ENCODE data around the gene CPNE8.

CPNE8 gene

DNA sequence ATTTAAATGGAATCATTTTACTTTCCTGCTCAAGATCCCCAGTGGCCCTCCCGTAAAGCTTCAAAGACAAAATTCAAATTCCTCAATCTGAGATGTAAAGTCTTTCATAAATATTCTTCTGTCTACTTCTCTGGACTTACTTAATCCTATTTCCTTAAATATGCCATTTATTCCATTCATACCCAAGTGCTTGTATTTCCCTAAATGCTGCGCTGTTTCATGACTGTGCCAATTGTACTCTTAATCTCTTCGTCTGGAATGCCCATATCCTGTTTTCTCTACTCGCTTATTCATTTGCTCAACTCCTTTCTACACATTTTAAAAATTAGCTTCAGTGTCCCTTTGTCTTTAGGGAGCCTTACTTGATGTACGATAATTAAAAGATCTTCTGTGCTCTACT, 280.1 kb downstream of the CPNE8 start:
- Histone ChIP-seq H3K27ac (replicated peaks) (no peak overlapping the region), H3K4me3 (replicated peaks; ENCODE audit: insufficient read depth, low read length) (no peak overlapping the region), H3K27me3 (ENCODE audit: insufficient read depth, poor library complexity, severe bottlenecking) (no peaks in the 10 kb centered on the region)
- no peak for TF ChIP-seq GABPA (IDR thresholded peaks at IDR 0.05; ENCODE audit: low read depth)
- no peak for TF ChIP-seq SPI1 (IDR thresholded peaks at IDR 0.05; ENCODE audit: borderline replicate concordance, low read depth)
- no peak for TF ChIP-seq POLR2AphosphoS5 (IDR thresholded peaks at IDR 0.05; ENCODE audit: low read depth)
- TF ChIP-seq, protein P1, sequence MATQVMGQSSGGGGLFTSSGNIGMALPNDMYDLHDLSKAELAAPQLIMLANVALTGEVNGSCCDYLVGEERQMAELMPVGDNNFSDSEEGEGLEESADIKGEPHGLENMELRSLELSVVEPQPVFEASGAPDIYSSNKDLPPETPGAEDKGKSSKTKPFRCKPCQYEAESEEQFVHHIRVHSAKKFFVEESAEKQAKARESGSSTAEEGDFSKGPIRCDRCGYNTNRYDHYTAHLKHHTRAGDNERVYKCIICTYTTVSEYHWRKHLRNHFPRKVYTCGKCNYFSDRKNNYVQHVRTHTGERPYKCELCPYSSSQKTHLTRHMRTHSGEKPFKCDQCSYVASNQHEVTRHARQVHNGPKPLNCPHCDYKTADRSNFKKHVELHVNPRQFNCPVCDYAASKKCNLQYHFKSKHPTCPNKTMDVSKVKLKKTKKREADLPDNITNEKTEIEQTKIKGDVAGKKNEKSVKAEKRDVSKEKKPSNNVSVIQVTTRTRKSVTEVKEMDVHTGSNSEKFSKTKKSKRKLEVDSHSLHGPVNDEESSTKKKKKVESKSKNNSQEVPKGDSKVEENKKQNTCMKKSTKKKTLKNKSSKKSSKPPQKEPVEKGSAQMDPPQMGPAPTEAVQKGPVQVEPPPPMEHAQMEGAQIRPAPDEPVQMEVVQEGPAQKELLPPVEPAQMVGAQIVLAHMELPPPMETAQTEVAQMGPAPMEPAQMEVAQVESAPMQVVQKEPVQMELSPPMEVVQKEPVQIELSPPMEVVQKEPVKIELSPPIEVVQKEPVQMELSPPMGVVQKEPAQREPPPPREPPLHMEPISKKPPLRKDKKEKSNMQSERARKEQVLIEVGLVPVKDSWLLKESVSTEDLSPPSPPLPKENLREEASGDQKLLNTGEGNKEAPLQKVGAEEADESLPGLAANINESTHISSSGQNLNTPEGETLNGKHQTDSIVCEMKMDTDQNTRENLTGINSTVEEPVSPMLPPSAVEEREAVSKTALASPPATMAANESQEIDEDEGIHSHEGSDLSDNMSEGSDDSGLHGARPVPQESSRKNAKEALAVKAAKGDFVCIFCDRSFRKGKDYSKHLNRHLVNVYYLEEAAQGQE (IDR thresholded peaks at IDR 0.05; ENCODE audit: insufficient replicate concordance, low read depth) = no peak
- TF ChIP-seq, protein P2, sequence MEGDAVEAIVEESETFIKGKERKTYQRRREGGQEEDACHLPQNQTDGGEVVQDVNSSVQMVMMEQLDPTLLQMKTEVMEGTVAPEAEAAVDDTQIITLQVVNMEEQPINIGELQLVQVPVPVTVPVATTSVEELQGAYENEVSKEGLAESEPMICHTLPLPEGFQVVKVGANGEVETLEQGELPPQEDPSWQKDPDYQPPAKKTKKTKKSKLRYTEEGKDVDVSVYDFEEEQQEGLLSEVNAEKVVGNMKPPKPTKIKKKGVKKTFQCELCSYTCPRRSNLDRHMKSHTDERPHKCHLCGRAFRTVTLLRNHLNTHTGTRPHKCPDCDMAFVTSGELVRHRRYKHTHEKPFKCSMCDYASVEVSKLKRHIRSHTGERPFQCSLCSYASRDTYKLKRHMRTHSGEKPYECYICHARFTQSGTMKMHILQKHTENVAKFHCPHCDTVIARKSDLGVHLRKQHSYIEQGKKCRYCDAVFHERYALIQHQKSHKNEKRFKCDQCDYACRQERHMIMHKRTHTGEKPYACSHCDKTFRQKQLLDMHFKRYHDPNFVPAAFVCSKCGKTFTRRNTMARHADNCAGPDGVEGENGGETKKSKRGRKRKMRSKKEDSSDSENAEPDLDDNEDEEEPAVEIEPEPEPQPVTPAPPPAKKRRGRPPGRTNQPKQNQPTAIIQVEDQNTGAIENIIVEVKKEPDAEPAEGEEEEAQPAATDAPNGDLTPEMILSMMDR (IDR thresholded peaks at IDR 0.05; ENCODE audit: insufficient read depth, low read length) = no peak
- no peak for DNase-seq (ENCODE audit: low read depth in 1 of 2, low spot score in 1 of 2)

DNA sequence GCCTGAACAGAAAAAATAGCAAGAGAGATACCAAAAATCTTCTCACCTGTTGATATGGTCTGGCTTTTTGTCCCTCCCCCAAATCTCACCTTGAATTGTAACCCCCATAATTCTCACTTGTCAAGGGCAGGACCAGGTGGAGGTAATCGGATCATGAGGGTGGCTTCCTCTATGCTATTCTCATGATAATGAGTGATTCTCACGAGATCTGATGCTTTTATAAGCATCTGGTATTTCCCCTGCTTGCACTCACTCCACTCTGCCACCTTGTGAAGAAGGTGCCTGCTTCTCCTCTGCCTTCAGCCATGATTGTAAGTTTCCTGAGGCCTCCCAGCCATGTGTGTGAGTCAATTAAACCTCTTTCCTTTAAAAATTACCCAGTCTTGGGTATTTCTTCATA, 291.2 kb downstream of the CPNE8 start:
- Histone ChIP-seq H3K27me3 (ENCODE audit: insufficient read depth, poor library complexity, severe bottlenecking) (no peaks in the 10 kb centered on the region), H3K4me3 (replicated peaks; ENCODE audit: insufficient read depth, low read length) (no peak overlapping the region), H3K27ac (replicated peaks) (no peak overlapping the region)
- no peak for DNase-seq (ENCODE audit: low read depth in 1 of 2, low spot score in 1 of 2)
- TF ChIP-seq, protein P2 (IDR thresholded peaks at IDR 0.05; ENCODE audit: insufficient read depth, low read length) = no peak
- TF ChIP-seq SPI1 (IDR thresholded peaks at IDR 0.05; ENCODE audit: borderline replicate concordance, low read depth) = no peak
- TF ChIP-seq, protein P1 (IDR thresholded peaks at IDR 0.05; ENCODE audit: insufficient replicate concordance, low read depth) = no peak
- TF ChIP-seq POLR2AphosphoS5 (IDR thresholded peaks at IDR 0.05; ENCODE audit: low read depth) = no peak
- no peak for TF ChIP-seq GABPA (IDR thresholded peaks at IDR 0.05; ENCODE audit: low read depth)

DNA sequence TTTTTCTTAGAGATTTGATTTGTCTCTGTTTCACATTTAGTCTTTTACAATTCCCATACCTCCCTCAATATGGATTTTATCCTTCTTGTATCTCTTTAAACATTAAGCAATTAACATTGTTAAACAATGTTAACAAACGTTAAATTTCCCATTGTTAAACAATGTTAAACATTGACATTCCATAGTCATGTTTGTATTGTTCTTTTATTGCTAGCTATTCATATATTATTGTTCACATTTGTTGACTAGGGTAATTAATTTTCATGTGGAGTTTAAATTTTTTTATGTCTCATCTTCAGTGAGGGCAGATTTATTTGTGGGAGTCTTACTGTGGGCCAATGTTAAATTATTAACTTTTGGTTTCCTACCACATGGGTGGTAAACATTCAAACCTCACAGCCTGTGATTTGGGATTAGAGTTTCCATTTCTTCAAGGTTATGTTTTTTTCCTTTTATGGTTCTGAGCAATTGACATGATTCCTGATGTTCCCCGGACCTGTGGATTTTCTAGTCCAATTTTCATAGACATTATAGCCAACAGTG, 294.5 kb downstream of the CPNE8 start:
- Histone ChIP-seq H3K27ac (replicated peaks) (no peak overlapping the region), H3K27me3 (ENCODE audit: insufficient read depth, poor library complexity, severe bottlenecking) (no peaks in the 10 kb centered on the region), H3K4me3 (replicated peaks; ENCODE audit: insufficient read depth, low read length) (no peak overlapping the region)
- DNase-seq (ENCODE audit: low read depth in 1 of 2, low spot score in 1 of 2) = no peak
- TF ChIP-seq GABPA (IDR thresholded peaks at IDR 0.05; ENCODE audit: low read depth) = no peak
- TF ChIP-seq, protein P1 (IDR thresholded peaks at IDR 0.05; ENCODE audit: insufficient replicate concordance, low read depth) = no peak
- no peak for TF ChIP-seq POLR2AphosphoS5 (IDR thresholded peaks at IDR 0.05; ENCODE audit: low read depth)
- TF ChIP-seq, protein P2 (IDR thresholded peaks at IDR 0.05; ENCODE audit: insufficient read depth, low read length) = no peak
- no peak for TF ChIP-seq SPI1 (IDR thresholded peaks at IDR 0.05; ENCODE audit: borderline replicate concordance, low read depth)

Measured in HL-60 (cell line).